ENCODE results near the gene CSH1. TPM values are rescaled to one million over a fixed set of nuclear protein-coding genes. Genes with fewer than 3 reads are reported as not detected.
"Not testable (repeated sequence)": the region's sequence is repeated elsewhere in the genome, so short reads cannot be mapped to it uniquely, and the experiment has no call there.

CSH1 gene
- total and polyA plus RNA-seq, 2 experiments from 2014 or later, result 0.68 TPM; not detected in 1

GRCh38 chr17:63880706-63881105 lies 15.7 kb downstream of the CSH1 start (continued):
- TF ChIP-seq, protein P1, sequence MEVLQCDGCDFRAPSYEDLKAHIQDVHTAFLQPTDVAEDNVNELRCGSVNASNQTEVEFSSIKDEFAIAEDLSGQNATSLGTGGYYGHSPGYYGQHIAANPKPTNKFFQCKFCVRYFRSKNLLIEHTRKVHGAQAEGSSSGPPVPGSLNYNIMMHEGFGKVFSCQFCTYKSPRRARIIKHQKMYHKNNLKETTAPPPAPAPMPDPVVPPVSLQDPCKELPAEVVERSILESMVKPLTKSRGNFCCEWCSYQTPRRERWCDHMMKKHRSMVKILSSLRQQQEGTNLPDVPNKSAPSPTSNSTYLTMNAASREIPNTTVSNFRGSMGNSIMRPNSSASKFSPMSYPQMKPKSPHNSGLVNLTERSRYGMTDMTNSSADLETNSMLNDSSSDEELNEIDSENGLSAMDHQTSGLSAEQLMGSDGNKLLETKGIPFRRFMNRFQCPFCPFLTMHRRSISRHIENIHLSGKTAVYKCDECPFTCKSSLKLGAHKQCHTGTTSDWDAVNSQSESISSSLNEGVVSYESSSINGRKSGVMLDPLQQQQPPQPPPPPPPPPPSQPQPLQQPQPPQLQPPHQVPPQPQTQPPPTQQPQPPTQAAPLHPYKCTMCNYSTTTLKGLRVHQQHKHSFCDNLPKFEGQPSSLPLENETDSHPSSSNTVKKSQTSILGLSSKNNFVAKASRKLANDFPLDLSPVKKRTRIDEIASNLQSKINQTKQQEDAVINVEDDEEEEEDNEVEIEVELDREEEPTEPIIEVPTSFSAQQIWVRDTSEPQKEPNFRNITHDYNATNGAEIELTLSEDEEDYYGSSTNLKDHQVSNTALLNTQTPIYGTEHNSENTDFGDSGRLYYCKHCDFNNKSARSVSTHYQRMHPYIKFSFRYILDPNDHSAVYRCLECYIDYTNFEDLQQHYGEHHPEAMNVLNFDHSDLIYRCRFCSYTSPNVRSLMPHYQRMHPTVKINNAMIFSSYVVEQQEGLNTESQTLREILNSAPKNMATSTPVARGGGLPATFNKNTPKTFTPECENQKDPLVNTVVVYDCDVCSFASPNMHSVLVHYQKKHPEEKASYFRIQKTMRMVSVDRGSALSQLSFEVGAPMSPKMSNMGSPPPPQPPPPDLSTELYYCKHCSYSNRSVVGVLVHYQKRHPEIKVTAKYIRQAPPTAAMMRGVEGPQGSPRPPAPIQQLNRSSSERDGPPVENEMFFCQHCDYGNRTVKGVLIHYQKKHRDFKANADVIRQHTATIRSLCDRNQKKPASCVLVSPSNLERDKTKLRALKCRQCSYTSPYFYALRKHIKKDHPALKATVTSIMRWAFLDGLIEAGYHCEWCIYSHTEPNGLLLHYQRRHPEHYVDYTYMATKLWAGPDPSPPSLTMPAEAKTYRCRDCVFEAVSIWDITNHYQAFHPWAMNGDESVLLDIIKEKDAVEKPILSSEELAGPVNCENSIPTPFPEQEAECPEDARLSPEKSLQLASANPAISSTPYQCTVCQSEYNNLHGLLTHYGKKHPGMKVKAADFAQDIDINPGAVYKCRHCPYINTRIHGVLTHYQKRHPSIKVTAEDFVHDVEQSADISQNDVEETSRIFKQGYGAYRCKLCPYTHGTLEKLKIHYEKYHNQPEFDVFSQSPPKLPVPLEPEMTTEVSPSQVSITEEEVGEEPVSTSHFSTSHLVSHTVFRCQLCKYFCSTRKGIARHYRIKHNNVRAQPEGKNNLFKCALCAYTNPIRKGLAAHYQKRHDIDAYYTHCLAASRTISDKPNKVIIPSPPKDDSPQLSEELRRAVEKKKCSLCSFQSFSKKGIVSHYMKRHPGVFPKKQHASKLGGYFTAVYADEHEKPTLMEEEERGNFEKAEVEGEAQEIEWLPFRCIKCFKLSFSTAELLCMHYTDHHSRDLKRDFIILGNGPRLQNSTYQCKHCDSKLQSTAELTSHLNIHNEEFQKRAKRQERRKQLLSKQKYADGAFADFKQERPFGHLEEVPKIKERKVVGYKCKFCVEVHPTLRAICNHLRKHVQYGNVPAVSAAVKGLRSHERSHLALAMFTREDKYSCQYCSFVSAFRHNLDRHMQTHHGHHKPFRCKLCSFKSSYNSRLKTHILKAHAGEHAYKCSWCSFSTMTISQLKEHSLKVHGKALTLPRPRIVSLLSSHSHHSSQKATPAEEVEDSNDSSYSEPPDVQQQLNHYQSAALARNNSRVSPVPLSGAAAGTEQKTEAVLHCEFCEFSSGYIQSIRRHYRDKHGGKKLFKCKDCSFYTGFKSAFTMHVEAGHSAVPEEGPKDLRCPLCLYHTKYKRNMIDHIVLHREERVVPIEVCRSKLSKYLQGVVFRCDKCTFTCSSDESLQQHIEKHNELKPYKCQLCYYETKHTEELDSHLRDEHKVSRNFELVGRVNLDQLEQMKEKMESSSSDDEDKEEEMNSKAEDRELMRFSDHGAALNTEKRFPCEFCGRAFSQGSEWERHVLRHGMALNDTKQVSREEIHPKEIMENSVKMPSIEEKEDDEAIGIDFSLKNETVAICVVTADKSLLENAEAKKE (CRISPR knock-in tag; IDR thresholded peaks at IDR 0.05), result no peak
- TF ChIP-seq POLR2AphosphoS5 (IDR thresholded peaks at IDR 0.05; ENCODE audit: low read depth), result no peak
- TF ChIP-seq STAT1 (IDR thresholded peaks at IDR 0.05; ENCODE audit: unreplicated experiment), result no peak
- no peak for TF ChIP-seq JUNB (IDR thresholded peaks at IDR 0.05; ENCODE audit: unreplicated experiment)
- no peak for TF ChIP-seq EZH2phosphoT487 (IDR thresholded peaks at IDR 0.05; ENCODE audit: unreplicated experiment)

DNA sequence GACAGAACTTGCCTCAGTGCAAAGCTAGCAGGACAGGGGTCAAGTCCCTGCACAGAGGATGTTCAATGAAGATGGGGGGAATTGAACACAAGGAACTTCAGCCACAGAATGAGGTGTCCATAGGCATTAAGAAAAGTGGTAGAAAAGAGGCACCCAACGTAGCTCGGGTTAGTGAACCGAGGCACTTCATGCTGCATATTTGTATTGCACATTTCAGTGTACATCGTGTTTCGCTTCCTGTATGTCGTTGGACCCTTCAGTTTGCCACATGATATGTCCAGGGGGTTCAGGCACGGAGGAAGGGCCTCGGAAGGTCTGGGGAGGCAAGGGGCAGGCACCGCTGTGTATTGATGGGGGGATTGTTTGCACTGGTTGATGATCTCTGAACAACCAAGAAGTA lies 18.0 kb downstream of the CSH1 start:
- H3F3A ChIP-seq (replicated peaks; ENCODE audit: low read depth); H3K9me2 ChIP-seq (ENCODE audit: insufficient read depth); ATAC-seq; H3K27ac Mint-ChIP-seq; H3K36me3 Mint-ChIP-seq (ENCODE audit: low read depth); H4K20me1 ChIP-seq (replicated peaks; ENCODE audit: insufficient read depth); H3K4me3 ChIP-seq; H3K79me2 ChIP-seq (replicated peaks; ENCODE audit: insufficient read depth); H3K4me2 ChIP-seq; H3K4me3 Mint-ChIP-seq; H3K9me3 Mint-ChIP-seq; H3K36me3 ChIP-seq (ENCODE audit: insufficient read depth); H2AFZ ChIP-seq; H3K27me3 Mint-ChIP-seq (ENCODE audit: insufficient read depth, low read depth, poor library complexity); H3K27me3 ChIP-seq (ENCODE audit: insufficient read depth); H3K27ac ChIP-seq (ENCODE audit: low read depth); DNase-seq (ENCODE audit: low spot score): not testable (repeated sequence)
- H3K4me1 Mint-ChIP-seq, result peaks cover 18% of the 10 kb centered on the region
- H3K4me1 ChIP-seq (ENCODE audit: insufficient read depth), result peaks cover 14% of the 10 kb centered on the region; the same call in 1 of the 2 replicates

GRCh38 chr17:63874693-63875092 lies 21.7 kb downstream of the CSH1 start:
- ATAC-seq; H3K4me1 Mint-ChIP-seq; H3K4me2 ChIP-seq; H3K27me3 ChIP-seq (ENCODE audit: insufficient read depth); H3K27ac Mint-ChIP-seq; H2AFZ ChIP-seq; H4K20me1 ChIP-seq (replicated peaks; ENCODE audit: insufficient read depth); H3K4me3 Mint-ChIP-seq; H3K36me3 Mint-ChIP-seq (ENCODE audit: low read depth); H3K9me2 ChIP-seq (ENCODE audit: insufficient read depth); H3K4me3 ChIP-seq; DNase-seq (ENCODE audit: low spot score); H3K27me3 Mint-ChIP-seq (ENCODE audit: insufficient read depth, low read depth, poor library complexity); H3K79me2 ChIP-seq (replicated peaks; ENCODE audit: insufficient read depth); H3K4me1 ChIP-seq (ENCODE audit: insufficient read depth); H3K27ac ChIP-seq (ENCODE audit: low read depth); H3K36me3 ChIP-seq (ENCODE audit: insufficient read depth); H3K9me3 Mint-ChIP-seq; H3F3A ChIP-seq (replicated peaks; ENCODE audit: low read depth): not testable (repeated sequence)

Data from GM23338 (cell line).